GM18498 (cell line): Measurements from ENCODE around the gene SORD.
"Not testable (repeated sequence)": the region's sequence is repeated elsewhere in the genome, so short reads cannot be mapped to it uniquely, and the experiment has no call there.

Source experiments
- ATAC-seq: cut with Tn5 transposase; IDR thresholded peaks from one replicate; pipeline ENCODE4 v1.9.1; 2021; ENCODE audit warnings: mild to moderate bottlenecking, moderate library complexity; ENCODE audit not compliant: unreplicated experiment

The SORD gene

DNA sequence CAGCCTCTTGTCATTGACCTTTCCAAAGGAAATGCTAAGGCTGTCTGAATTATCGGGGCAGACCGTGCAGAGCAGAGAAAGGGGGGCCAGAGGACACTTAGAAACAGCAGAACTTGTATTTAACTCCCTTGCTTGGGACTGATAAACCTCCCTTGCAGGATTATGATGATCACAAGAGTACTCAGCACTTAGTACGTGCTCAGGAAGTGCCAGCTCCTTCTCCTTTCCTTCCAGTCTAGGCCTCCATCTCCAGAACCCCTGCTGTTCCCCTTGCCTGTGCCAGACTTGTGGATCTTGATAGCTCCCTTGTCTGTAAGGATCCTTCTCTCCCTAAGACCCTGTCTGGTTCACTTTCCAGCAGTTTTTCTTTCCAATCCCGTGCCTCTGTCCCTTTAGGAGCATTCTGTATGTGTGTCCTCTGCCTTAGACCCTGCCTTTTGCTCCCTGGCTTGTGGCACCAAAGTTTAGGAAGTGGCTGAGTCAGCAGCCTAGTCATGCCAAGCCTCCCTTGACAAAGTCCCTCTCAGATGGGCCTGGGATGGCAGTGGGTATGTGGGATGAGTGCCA lies 747 bp downstream of the SORD start:
- ATAC-seq, result no peak

DNA sequence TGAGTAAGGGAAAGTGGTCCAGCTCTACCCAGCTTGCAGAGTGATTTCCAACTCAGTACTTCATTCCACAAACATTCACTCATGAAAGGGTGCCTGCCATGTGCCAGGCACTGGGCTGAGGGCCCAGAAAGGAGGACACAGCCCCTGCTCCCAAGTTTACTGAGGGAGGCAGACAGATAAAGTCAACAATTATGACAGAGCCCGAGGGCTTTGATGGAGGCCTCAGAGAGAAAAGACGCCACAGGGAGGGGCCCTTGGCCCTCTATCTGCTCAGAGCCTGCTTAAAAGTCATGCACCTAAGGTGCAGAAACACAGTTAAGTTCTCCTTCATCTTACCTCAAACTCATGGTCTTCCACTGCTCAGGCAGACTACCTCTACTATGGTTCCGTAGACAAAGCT lies 1.7 kb downstream of the SORD start:
- ATAC-seq, result not testable (repeated sequence)

DNA sequence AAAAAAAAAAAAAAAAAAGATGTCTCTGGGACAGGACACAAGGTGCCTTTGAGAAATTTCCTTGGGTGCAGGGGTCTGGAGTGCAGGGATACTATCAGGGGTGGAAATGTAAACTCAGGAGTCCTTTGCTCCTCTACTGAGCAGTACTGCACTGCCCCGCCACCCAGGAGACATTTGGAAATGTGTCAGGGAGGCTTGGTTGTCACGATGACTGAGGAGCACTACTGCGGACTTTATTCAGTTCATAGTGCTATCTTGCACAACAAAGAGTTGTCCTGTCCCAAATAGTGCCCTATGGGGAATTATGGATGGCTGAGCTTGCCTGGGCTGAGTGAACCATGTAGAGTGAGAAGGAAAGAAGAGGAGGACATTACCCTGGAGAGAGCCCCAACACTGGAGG lies 2.6 kb downstream of the SORD start:
- ATAC-seq, result not testable (repeated sequence)

DNA sequence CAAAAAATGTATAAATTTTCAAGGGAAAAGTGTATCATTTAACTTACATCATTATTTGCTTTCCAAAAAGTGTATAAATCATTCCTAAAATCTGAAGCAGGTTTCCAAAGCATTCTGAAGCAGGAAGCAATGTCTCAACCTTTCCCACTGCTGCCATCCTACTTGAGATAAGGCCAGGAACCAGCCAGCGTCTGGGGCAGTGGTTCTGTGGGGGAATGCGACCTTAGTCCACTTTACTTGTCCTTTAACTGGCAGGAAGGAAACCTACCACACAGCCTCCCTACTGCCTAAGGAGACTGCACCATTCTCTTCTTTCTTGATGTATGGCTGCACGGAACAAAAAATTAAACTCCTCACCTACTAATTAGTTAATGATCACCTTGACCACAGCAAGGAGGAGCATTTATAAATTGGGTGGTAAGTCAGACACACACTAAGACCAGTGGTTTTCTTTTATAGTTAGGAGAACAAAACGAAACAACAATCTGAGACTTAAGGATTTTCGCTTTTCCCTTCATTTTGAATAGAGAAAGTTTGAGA lies 3.7 kb downstream of the SORD start:
- ATAC-seq, result no peak

DNA sequence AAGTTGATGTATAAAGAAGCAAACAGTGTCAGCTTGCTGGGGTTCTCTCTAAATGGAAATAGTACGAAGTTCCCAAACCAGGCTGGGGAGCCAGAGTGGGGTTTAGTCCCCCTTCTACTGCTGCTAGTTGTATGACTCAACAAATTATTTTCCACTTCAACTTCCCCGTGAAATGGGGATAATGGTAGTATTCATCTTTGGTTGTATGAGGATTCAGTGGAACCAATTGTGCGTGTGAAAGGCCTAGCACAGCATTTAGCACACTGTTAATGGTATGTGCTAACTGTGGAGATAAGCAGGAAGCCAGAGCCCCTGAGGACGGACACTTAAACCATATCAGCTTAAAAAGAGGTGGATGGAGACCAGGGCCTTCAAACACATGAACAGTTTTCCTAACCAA lies 4.2 kb downstream of the SORD start:
- ATAC-seq, result no peak

DNA sequence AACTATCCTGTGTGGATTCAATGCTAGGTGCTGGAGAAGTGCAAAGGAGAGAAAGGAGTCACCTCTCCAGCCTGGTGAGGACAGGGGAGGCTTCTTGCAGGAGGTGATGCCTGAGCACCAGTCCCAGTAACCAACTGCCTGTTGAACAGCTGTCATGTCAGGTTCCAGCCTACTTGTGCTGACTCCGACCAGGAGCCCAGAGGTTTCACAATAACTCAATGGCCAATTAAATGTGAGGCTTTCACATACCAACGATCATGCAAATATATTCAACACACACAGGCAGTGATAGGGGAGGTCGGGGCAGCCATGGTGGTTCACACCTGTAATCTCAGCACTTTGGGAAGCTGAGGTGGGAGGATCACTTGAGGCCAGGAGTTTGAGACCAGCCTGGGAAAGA lies 7.7 kb downstream of the SORD start:
- ATAC-seq, result no peak

DNA sequence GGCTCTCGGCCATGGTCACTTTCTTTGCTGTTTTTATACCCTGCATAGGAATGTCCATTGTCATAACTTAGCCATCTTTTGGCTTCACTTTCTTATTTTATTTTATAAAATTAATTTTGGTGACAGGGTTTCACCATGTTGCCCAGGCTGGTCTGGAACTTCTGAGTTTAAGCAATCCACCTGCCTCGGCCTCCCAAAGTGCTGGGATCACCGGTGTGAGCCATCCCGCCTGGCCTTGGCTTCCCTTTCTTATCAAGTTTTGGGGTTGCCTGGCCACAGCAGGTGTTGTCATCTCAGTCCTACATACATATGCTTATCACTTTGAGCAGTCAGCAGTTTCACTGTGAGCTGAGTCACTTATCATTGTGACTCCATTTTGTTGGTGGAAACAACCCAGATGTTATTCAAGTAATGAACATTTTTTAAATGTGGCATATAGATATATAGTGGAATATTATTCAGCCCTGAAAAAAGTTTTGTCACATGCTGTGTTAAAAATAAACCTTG lies 8.6 kb downstream of the SORD start:
- not testable (repeated sequence) for ATAC-seq

DNA sequence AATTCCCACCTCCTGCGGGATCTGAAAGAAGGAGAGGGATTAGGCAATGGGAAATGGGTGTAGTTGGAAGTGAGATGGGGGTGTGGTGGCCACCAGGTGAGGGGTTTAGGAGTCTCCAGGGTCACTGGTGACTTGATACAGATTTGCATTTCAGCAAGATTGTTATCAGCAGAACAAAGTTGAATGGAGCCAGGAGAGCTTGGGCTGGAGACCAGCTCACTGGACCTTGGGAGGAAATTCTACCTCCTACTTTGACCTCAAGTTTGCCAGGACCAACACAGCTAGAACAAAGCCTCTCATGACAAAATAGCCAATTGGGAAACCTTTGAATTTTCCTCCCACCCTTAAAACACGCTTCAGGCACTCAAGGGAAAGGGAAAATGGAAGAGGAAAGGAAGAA lies 9.5 kb downstream of the SORD start:
- not testable (repeated sequence) for ATAC-seq

DNA sequence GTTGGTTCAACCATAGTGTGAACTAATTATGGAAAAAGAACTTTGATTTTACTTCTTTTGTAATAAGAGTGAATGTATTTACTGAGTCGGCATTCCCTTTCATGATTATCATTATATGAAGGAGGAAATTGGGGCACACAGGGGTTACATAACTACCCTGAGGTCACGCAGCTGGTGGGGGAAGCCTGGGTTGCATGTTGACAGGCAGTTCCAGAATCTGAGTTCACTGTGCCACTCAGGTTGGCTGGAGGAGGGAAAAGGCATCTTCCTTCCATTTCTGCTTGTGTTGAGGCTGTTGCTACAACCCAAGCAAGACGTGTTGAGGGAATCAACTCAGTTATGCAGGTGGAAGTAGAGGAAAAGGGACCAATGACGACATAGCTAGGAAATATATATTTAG lies 11.1 kb downstream of the SORD start:
- not testable (repeated sequence) for ATAC-seq

DNA sequence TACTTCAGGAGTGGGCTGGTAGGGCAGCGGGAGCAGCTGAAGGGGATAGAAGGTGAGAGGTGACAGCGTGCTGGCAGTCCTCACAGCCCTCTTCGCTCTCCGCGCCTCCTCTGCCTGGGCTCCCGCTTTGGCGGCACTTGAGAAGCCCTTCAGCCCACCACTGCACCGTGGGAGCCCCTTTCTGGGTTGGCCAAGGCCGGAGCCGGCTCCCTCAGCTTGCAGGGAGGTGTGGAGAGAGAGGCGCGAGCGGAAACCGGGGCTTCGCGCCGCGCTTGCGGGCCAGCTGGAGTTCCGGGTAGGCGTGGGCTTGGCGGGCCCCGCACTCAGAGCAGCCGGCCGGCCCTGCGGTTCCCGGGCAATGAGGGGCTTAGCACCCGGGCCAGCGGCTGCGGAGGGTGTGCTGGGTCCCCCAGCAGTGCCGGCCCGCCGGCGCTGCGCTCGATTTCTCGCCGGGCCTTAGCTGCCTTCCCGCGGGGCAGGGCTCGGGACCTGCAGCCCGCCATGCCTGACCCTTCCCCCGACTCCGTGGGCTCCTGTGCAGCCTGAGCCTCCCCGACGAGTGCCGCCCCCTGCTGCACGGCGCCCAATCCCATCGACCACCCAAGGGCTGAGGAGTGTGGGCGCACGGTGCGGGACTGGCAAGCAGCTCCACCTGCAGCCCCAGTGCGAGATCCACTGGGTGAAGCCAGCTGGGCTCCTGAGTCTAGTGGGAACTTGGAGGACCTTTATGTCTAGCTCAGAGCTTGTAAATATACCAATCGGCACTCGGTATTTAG lies 11.8 kb downstream of the SORD start:
- ATAC-seq, result not testable (repeated sequence)

DNA sequence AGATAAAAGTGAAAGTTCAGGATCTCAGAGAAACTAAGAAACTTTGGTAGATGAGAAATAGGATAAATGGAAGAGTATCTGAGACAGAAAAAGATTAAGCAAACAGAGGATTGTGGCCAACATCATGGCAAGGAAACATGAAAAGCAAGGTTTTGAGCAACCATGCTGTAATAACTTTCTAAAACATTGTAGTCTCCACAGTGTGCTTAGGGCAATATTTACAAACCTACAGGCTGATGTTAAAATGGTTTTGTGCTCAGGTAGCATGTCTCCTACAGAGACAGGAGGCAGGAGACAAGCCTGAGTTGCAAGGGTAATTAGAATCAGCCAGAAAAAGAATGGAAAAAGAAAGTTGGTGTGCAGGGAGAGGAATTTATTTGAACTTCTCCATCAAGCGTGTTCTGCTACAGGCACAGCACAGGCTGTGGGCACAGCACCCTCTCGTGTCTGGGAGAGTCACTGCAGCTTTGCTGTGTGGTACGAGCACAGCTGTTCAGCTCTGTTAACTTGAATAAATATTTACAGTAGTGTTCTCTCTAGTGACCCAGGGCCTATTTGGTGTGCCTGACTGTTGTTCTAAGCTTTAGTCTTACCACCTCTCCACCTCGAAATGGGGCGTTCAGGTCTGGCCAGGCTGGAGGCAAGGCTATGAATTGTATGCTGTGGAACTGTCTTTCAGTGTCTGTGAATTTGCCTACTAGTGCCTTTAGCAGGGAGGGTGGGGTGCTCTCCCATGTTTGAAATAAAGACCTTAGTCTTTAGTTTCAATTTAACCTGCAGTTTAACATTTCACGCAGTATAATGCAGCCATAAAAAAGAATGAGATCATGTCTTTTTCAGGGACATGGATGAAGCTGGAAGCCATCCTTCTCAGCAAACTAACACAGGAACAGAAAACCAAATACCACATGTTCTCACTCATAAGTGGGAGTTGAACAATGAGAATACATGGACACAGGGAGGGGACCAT lies 14.1 kb downstream of the SORD start:
- peak; percentile 84 for ATAC-seq

DNA sequence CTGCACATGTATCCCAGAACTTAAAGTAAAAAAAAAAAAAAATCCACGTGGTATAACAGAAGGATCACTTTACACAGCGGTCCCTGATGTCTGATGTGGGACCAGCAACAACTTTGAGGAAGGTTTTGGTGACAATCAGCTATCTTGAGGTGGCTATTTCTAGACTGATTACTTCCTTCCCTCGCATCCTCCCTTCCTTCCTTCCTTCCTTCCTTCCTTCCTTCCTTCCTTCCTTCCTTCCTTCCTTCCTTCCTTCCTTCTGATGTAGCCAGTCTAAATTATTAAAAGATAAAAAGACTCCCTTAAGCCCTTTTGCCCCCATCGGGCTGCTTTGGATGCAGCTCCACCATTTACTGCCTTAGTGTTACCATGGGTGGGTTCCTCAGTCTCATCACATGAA lies 14.9 kb downstream of the SORD start:
- no peak for ATAC-seq

DNA sequence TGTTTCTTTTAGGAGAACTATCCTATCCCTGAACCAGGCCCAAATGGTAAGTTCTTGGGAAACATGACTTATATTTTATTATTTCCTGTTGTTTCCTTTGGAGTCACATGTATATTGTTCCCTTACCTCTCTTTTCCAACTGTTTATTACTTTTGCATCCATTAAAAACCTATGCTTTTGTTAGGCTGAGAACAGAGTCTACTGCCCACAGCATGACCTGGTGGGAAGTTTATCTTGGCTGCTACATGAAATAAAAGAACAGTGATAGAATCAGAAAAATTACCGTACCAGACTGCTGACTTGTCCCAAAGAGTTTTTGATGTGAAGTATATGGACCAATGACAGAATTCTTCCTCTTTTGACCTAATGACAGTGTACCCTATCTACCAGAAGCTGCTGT lies 17.4 kb downstream of the SORD start:
- ATAC-seq, result not testable (repeated sequence)

DNA sequence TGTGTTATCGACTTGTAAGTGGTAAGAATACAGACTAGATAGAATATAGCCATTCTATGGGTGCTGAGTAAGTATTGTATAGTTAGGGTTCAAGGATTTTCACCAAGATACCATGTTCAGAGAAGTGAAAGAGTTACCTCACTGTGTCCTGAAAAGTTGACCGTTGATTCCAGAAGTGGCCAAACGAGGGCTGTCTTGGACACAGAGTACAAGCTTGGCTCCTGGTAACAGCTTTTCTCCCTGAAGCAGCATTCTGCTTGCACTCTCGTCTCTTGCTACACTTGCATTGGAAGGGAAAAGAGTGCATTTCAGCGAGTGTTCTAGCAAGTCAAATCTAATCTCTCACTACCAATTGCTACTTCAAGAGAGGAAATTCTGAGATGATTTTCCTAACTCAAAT lies 18.5 kb downstream of the SORD start:
- not testable (repeated sequence) for ATAC-seq

DNA sequence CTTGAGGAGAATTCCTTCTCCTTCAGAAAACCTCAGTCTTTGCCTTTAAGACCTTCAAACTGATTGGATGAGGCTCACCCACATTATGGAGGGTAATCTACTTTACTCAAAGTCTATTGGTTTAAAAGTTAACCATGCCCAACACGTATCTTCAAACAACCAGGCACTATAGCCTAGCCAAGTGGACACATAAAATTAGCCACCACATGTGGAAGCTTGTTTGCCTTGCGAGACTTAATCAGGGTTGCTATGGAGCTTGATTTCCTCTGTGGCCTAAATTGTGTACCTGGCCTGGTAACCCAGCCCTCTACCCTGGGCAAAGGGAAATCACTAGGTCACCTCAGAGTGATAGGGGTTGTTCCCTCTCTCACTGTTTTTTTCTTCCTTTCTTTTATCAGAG lies 19.9 kb downstream of the SORD start:
- ATAC-seq, result not testable (repeated sequence)

DNA sequence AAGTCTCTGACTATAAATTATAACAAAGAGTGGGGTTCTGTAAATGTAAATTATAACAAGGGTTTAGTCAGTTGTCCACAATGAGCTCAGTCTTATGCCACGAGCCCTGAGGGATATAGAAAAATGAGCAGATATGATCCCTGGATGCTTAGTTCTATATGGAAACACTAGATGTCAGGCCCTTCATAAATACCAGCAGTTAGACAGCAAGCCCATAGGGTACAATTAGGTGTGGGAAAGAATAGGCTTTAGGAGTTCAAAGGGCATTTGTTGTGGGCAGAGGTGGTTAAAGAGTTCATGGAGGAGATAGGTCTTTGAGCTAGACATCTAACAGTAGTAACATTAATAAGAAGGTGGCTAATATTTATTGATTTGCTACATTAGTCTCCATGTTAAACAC lies 21.3 kb downstream of the SORD start:
- not testable (repeated sequence) for ATAC-seq

DNA sequence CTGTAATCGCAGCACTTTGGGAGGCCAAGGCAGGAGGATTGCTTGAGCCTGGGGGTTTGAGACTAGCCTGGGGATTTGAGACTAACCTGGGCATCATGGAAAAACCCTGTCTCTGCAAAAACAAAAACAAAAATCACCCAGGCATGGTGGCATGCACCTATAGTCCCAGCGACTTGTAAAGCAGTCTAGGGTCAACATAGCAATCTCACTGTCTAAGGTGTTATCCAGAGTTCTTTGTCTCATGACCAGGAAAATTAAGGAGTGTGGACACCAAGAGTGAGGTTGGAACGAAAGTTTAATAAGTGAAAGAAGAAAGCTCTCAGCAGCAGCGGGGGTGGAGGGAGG lies 25.4 kb downstream of the SORD start:
- ATAC-seq, result not testable (repeated sequence)

DNA sequence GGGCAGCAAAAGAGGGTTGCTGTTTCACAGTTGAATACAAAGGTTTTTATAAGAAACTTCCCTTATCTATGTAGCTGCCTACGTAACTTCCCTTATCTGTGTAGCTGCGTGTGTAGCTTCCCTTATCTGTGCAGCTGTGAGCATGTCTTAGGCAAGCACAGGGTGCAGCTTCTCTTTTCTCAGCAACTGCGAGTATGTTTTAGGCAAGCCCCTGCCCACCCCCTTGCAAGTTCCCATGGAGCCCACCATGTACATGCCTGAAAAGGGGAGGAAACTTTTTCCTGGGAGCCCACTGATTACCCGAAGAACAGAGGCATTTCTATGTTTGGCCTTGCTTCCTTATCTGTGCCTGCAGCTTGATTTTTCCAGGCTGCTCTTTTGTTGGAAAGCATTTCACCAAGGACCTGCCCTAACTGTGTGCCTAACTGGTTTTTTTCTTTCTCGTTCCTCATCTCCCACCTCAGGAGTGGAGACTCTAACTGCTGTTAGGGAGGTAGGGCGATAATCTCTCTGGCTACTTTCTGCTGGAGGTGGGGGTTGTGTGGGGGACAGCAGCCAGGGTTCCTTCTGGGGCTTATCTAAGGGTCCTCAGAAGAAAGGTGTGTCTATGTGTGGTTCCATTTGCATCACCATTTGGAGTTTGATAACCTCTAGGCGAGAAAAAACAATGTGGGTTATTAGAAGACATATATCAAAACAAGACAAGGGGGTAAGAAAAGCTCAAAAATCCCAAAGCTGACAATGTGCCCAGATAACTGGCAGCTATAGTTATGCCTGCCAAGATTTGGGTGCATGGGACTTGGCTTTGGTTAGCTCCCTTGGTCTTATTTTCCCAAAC lies 26.0 kb downstream of the SORD start:
- ATAC-seq, result no peak

DNA sequence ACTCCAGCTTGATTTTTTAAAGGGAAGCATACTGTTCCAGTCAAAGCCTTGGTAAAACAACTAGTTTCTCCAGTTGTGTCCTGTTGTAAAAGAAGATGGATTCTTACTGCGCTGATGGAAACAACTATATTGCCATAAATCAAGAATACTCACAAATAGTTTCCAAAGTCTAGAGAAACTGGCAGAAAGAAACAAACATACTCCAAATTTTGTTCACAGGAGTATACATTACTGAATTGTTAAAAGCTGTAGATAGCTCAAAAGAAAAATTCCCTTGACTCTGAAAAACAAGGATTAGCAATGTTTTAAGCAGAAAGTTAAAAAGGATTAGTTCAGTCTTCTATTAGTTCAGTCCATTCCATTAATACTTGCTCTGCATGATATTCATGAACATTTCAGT lies 27.6 kb downstream of the SORD start:
- no peak for ATAC-seq

DNA sequence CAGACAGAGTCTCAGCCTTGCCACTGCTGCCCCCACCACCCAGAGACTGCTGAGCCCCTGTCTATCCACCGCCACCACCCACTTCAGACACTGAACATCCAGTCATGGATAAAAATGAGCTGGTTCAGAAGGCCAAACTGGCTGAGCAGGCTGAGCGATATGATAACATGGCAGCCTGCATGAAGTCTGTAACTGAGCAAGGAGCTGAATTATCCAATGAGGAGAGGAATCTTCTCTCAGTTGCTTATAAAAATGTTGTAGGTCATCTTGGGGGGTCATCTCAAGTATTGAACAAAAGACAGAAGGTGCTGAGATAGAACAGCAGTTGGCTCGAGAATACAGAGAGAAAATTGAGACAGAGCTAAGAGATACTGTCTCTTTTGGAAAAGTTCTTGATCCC lies 29.7 kb downstream of the SORD start:
- not testable (repeated sequence) for ATAC-seq
